Measurements from ENCODE around the gene ARSB.

DNA sequence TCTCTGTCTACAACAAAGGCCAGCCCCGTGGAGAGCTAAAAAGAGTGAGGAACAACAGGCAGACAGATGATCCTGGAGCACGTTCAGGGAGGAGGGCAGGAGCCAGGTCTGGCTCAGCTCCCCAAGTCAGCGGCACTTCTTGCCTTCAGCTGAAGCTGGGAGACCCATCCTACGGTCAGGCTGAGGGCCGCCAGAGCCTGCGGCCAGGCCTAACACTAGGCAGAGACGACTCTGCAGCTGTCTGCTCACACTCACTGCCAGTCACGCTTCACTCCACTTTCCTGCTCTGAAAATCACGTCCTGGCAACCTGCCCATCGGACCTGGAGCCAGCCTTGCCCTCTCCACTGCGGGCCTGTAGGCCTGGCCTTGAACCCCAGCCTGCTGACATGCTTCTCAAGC lies 175.7 kb downstream of the ARSB start:
- TF ChIP-seq, protein P1, sequence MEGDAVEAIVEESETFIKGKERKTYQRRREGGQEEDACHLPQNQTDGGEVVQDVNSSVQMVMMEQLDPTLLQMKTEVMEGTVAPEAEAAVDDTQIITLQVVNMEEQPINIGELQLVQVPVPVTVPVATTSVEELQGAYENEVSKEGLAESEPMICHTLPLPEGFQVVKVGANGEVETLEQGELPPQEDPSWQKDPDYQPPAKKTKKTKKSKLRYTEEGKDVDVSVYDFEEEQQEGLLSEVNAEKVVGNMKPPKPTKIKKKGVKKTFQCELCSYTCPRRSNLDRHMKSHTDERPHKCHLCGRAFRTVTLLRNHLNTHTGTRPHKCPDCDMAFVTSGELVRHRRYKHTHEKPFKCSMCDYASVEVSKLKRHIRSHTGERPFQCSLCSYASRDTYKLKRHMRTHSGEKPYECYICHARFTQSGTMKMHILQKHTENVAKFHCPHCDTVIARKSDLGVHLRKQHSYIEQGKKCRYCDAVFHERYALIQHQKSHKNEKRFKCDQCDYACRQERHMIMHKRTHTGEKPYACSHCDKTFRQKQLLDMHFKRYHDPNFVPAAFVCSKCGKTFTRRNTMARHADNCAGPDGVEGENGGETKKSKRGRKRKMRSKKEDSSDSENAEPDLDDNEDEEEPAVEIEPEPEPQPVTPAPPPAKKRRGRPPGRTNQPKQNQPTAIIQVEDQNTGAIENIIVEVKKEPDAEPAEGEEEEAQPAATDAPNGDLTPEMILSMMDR (IDR thresholded peaks at IDR 0.05), result no peak
- TF ChIP-seq POLR2A (IDR thresholded peaks at IDR 0.05), result no peak
